Measurements from ENCODE around the gene PLPP7.

DNA sequence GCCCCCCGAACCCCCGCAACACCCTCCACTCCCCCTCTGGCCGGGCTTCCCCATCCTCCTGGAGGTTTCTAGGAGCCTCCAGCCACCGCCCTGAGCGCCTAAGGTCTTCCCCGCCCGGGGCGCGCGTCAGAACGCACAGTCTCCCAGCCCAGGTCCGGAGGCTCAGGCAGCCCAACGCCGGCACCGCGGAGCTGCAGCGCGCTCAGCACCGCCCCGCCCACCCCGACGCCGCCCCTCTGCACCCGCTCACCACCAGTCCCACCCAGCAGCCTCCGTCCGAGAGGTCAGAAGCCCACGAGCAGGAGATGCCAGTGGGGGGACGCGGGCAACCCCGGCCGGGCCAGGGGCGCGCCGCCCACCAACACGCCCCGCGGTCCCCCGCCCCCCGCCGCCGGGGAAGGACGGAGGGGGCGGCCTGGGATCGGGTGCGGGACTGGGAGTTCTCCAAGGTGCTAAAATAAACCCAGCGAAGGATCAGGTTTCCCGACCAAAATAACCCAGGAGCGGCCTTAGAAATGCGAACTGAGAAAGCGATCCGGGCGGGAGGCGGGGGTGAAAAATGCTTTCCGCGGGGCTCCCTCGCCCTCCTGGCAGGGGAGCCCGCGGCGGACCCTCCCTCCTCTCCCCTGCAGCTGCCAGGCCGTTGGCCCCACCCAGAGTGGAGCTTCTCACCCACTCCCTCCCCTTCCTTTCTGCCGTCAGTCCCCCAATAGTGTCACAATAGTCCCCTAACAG, 6.7 kb upstream of the PLPP7 start:
- TF ChIP-seq, protein P1, sequence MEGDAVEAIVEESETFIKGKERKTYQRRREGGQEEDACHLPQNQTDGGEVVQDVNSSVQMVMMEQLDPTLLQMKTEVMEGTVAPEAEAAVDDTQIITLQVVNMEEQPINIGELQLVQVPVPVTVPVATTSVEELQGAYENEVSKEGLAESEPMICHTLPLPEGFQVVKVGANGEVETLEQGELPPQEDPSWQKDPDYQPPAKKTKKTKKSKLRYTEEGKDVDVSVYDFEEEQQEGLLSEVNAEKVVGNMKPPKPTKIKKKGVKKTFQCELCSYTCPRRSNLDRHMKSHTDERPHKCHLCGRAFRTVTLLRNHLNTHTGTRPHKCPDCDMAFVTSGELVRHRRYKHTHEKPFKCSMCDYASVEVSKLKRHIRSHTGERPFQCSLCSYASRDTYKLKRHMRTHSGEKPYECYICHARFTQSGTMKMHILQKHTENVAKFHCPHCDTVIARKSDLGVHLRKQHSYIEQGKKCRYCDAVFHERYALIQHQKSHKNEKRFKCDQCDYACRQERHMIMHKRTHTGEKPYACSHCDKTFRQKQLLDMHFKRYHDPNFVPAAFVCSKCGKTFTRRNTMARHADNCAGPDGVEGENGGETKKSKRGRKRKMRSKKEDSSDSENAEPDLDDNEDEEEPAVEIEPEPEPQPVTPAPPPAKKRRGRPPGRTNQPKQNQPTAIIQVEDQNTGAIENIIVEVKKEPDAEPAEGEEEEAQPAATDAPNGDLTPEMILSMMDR (IDR thresholded peaks at IDR 0.05) = no peak
- TF ChIP-seq POLR2A (IDR thresholded peaks at IDR 0.05) = no peak
- no peak for TF ChIP-seq POLR2AphosphoS5 (IDR thresholded peaks at IDR 0.05)
- TF ChIP-seq EP300 (IDR thresholded peaks at IDR 0.05) = no peak
